H9 (cell line): ENCODE measurements around the gene SLC35E4. TPM values are rescaled to one million over a fixed set of nuclear protein-coding genes. Genes with fewer than 3 reads are reported as not detected.

Source experiments
- DNase-seq: peaks from one replicate; pipeline ENCODE4 v3.0.0-alpha.2; 2017
- H2AFZ ChIP-seq: one replicate; pipeline ENCODE4 v1.6.1; 2013; ENCODE audit warnings: mild to moderate bottlenecking, low read length, control low read depth, moderate library complexity
- H2AK5ac ChIP-seq: 2 replicates; pipeline ENCODE4 v1.6.1; 2013; ENCODE audit warnings: low read length, control low read depth, mixed read lengths; ENCODE audit not compliant: insufficient read length
- H2BK120ac ChIP-seq: one replicate; pipeline ENCODE4 v1.6.1; 2013; ENCODE audit warnings: low read depth, mild to moderate bottlenecking, low read length, control low read depth, inconsistent platforms; ENCODE audit not compliant: poor library complexity, severe bottlenecking
- H2BK12ac ChIP-seq: 2 replicates; pipeline ENCODE4 v1.6.1; 2013; ENCODE audit warnings: low read length, control low read depth, mixed read lengths, low read depth; ENCODE audit not compliant: insufficient read length
- H2BK15ac ChIP-seq: 2 replicates; pipeline ENCODE4 v1.6.1; 2013; ENCODE audit warnings: low read depth, low read length, control low read depth
- H2BK20ac ChIP-seq: one replicate; pipeline ENCODE4 v1.6.1; 2013; ENCODE audit warnings: low read depth, mild to moderate bottlenecking, low read length, control low read depth, inconsistent platforms; ENCODE audit not compliant: poor library complexity, severe bottlenecking
- H2BK5ac ChIP-seq: 2 replicates; pipeline ENCODE4 v1.6.1; 2013; ENCODE audit warnings: low read length, control low read depth, mixed read lengths; ENCODE audit not compliant: insufficient read length
- H3K14ac ChIP-seq: 2 replicates; pipeline ENCODE4 v1.6.1; 2013; ENCODE audit warnings: low read length, control low read depth; ENCODE audit not compliant: insufficient read depth
- H3K18ac ChIP-seq: 2 replicates; pipeline ENCODE4 v1.6.1; 2013; ENCODE audit warnings: low read depth, mild to moderate bottlenecking, mixed read lengths, low read length, control low read depth; ENCODE audit not compliant: insufficient read length
- H3K23ac ChIP-seq: 2 replicates; pipeline ENCODE4 v1.6.1; 2013; ENCODE audit warnings: low read length, control low read depth, mixed read lengths, low read depth; ENCODE audit not compliant: insufficient read length
- H3K23me2 ChIP-seq: 2 replicates; pipeline ENCODE4 v1.6.1; 2013; ENCODE audit warnings: low read depth, mild to moderate bottlenecking, mixed read lengths, low read length, control low read depth; ENCODE audit not compliant: insufficient read length, poor library complexity, severe bottlenecking
- H3K27ac ChIP-seq: 2 replicates; pipeline ENCODE4 v1.5.1; 2013; ENCODE audit warnings: low read length, control low read depth, mixed read lengths, low read depth; ENCODE audit not compliant: insufficient read length
- H3K27me3 ChIP-seq: 2 replicates; pipeline ENCODE4 v1.6.1; 2013; ENCODE audit warnings: low read length, control low read depth, inconsistent platforms; ENCODE audit not compliant: insufficient read depth
- H3K4ac ChIP-seq: 2 replicates; pipeline ENCODE4 v1.6.1; 2013; ENCODE audit warnings: low read depth, mild to moderate bottlenecking, control low read depth, inconsistent platforms, low read length, moderate library complexity
- H3K4me1 ChIP-seq: 2 replicates; pipeline ENCODE4 v1.6.1; 2013; ENCODE audit warnings: low read length, control low read depth, inconsistent platforms; ENCODE audit not compliant: insufficient read depth
- H3K4me2 ChIP-seq: 2 replicates; pipeline ENCODE4 v1.6.1; 2013; ENCODE audit warnings: low read length, control low read depth, mixed read lengths; ENCODE audit not compliant: insufficient read length, insufficient read depth
- H3K56ac ChIP-seq: 2 replicates; pipeline ENCODE4 v1.6.1; 2013; ENCODE audit warnings: low read depth, mild to moderate bottlenecking, mixed read lengths, low read length, control low read depth; ENCODE audit not compliant: insufficient read length
- H3K79me1 ChIP-seq: 2 replicates; pipeline ENCODE4 v1.6.1; 2013; ENCODE audit warnings: low read depth, mild to moderate bottlenecking, moderate library complexity, low read length, control low read depth, inconsistent platforms; ENCODE audit not compliant: insufficient read depth, poor library complexity, severe bottlenecking
- H3K79me2 ChIP-seq: 2 replicates; pipeline ENCODE4 v1.6.1; 2013; ENCODE audit warnings: low read length, control low read depth, inconsistent platforms; ENCODE audit not compliant: insufficient read depth
- H3K9ac ChIP-seq: 2 replicates; pipeline ENCODE4 v1.6.1; 2013; ENCODE audit warnings: low read length, control low read depth, mixed read lengths; ENCODE audit not compliant: insufficient read length; ENCODE audit errors: extremely low read depth
- H3K9me3 ChIP-seq: one replicate; pipeline ENCODE4 v1.6.1; 2013; ENCODE audit warnings: low read depth, low read length, inconsistent platforms; ENCODE audit not compliant: control insufficient read depth
- H3T11ph ChIP-seq: one replicate; pipeline ENCODE4 v1.6.1; 2013; ENCODE audit warnings: mild to moderate bottlenecking, low read length, control low read depth, inconsistent platforms
- H4K20me1 ChIP-seq: one replicate; pipeline ENCODE4 v1.6.1; 2013; ENCODE audit not compliant: control insufficient read depth, insufficient read length, insufficient read depth
- H4K5ac ChIP-seq: 2 replicates; pipeline ENCODE4 v1.6.1; 2013; ENCODE audit warnings: low read depth, mild to moderate bottlenecking, mixed read lengths, low read length, control low read depth; ENCODE audit not compliant: insufficient read length
- H4K8ac ChIP-seq: replicated peaks from 2 replicates; pipeline ENCODE4 v1.6.1; 2013; ENCODE audit warnings: low read length, control low read depth, mixed read lengths, low read depth; ENCODE audit not compliant: insufficient read length
- H4K91ac ChIP-seq: 2 replicates; pipeline ENCODE4 v1.6.1; 2013; ENCODE audit warnings: low read depth, mild to moderate bottlenecking, moderate library complexity, mixed read lengths, low read length, control low read depth; ENCODE audit not compliant: insufficient read length
- H3K27ac Mint-ChIP-seq, 3 experiments: 2 replicates in 2 of 3; 3 replicates in 1 of 3; pipeline ENCODE4 v1.8.0; 2020 to 2021; ENCODE audit warnings: mixed read lengths in 3 of 3, mild to moderate bottlenecking in 1 of 3, moderate library complexity in 1 of 3
- H3K27me3 Mint-ChIP-seq: 2 replicates; pipeline ENCODE4 v1.8.0; 2021; ENCODE audit warnings: low read depth, mild to moderate bottlenecking, moderate library complexity, mixed read lengths
- H3K36me3 Mint-ChIP-seq, 3 experiments: 2 replicates in 2 of 3; 3 replicates in 1 of 3; pipeline ENCODE4 v1.8.0; 2020 to 2021; ENCODE audit warnings: low read depth in 3 of 3, mixed read lengths in 3 of 3; ENCODE audit not compliant: insufficient read depth in 1 of 3
- H3K4me1 Mint-ChIP-seq, 2 experiments: 2 replicates each; pipeline ENCODE4 v1.8.0; 2020; ENCODE audit warnings: mixed read lengths in 2 of 2
- H3K4me3 Mint-ChIP-seq, 2 experiments: 2 replicates in 1 of 2; 3 replicates in 1 of 2; pipeline ENCODE4 v1.8.0; 2020 to 2021; ENCODE audit warnings: mild to moderate bottlenecking in 2 of 2, mixed read lengths in 2 of 2, moderate library complexity in 1 of 2
- H3K9me3 Mint-ChIP-seq, 2 experiments: 2 replicates in 1 of 2; 3 replicates in 1 of 2; pipeline ENCODE4 v1.8.0; 2020; ENCODE audit warnings: mild to moderate bottlenecking in 2 of 2, mixed read lengths in 2 of 2, moderate library complexity in 1 of 2
- CTCF ChIP-seq: fragments of 200-600 bp; sonication (generic); conservative IDR thresholded peaks from 3 replicates; pipeline ENCODE4 v1.8.0; 2021; ENCODE audit warnings: antibody characterized with exemption, mild to moderate bottlenecking
- WGBS: extraction: QIAGEN DNeasy Blood & Tissue Kit; methylation state at CpG from one replicate; pipeline ENCODE4 v1.1.7; 2013; ENCODE audit warnings: missing lambda C conversion rate, low lambda C conversion rate, mixed read lengths; ENCODE audit not compliant: insufficient read length; ENCODE audit errors: extremely low coverage; 5-methylcytosine and 5-hydroxymethylcytosine counted together
- total RNA-seq: library from RNA; stranded (reverse); gene quantifications from 2 replicates; pipeline ENCODE4 v1.2.1, GENCODE V29; 2021

The SLC35E4 gene
- total RNA-seq, 1 experiment from 2014 or later: 3.7 TPM

GRCh38 chr22:30646518-30647160 is 11.1 kb downstream of the SLC35E4 start:
- no peak for DNase-seq
- H3K9me3 ChIP-seq: no peaks in the 10 kb centered on the region
- WGBS: no CpG with 5 or more reads among the region's 25 CpGs
- H3K79me2 ChIP-seq: no peaks in the 10 kb centered on the region
- Mint-ChIP-seq H3K9me3 (no peaks in the 10 kb centered on the region), H3K4me3 (no peak overlapping the region), H3K27me3 (no peaks in the 10 kb centered on the region), H3K27ac (no peak overlapping the region; a peak in 1 of 7 replicates), H3K36me3 (peaks cover 0 to 5% (median 4%) of the 10 kb centered on the region in 3 experiments; a peak in 4 of 7 replicates), H3K4me1 (peaks cover 21 to 27% of the 10 kb centered on the region in 2 experiments)
- H4K8ac ChIP-seq: no peak overlapping the region
- H2BK120ac ChIP-seq: no peak overlapping the region
- no peak overlapping the region for H4K91ac ChIP-seq
- no peaks in the 10 kb centered on the region; the same call in 1 of the 2 replicates for H3K4me1 ChIP-seq
- no peak for TF ChIP-seq CTCF
- no peak overlapping the region for H4K5ac ChIP-seq
- no peak overlapping the region for H2AK5ac ChIP-seq
- H3K27me3 ChIP-seq: no peaks in the 10 kb centered on the region
- H2BK5ac ChIP-seq: no peak overlapping the region
- no peak overlapping the region for H3K4ac ChIP-seq
- no peak overlapping the region for H3T11ph ChIP-seq
- H3K79me1 ChIP-seq: no peaks in the 10 kb centered on the region
- no peak overlapping the region for H2BK20ac ChIP-seq
- no peak overlapping the region for H3K56ac ChIP-seq
- no peak overlapping the region for H2BK12ac ChIP-seq
- no peak overlapping the region; the same call in 1 of the 2 replicates for H3K14ac ChIP-seq
- H2AFZ ChIP-seq: no peak overlapping the region
- no peak overlapping the region for H3K27ac ChIP-seq
- H4K20me1 ChIP-seq: no peaks in the 10 kb centered on the region
- no peak overlapping the region for H3K18ac ChIP-seq
- H2BK15ac ChIP-seq: no peak overlapping the region
- H3K4me2 ChIP-seq: no peak overlapping the region
- no peaks in the 10 kb centered on the region for H3K23me2 ChIP-seq
- no peak overlapping the region for H3K23ac ChIP-seq
- no peak overlapping the region for H3K9ac ChIP-seq
